ENCODE data around the gene MINDY4. TPM values are rescaled to one million over a fixed set of nuclear protein-coding genes. Genes with fewer than 3 reads are reported as not detected.

Gene MINDY4
- total RNA-seq = 1 to 10 TPM; 1.6 to 1.8 TPM
- total RNA-seq = 0.53 to 0.70 reads per million in 2 donors

GRCh38 chr7:30771174-30771879, at the start of gene MINDY4:
MINDY4 (plus strand) TSS chr7:30771417; CDS start chr7:30771494, 77 bp downstream.
- peaks cover 5% of the 10 kb centered on the region for H3K4me1 Mint-ChIP-seq
- peak within 1 kb of the TSS; percentile 79 for H3K27ac Mint-ChIP-seq
- H3K4me3 Mint-ChIP-seq = peak within 1 kb of the TSS; percentile 94
- ATAC-seq (peak; percentile 93), DNase-seq (peak; percentile 45 to 46 (median 46))
- no peaks in the 10 kb centered on the region for H3K9me3 ChIP-seq (ENCODE audit: control insufficient read depth, low read length, poor library complexity, severe bottlenecking)
- H3K27me3 Mint-ChIP-seq = peaks cover 7% of the 10 kb centered on the region
- no peaks in the 10 kb centered on the region for H3K36me3 Mint-ChIP-seq (ENCODE audit: low read depth)

GRCh38 chr7:30722187-30722586, 49.0 kb upstream of the MINDY4 start:
- ATAC-seq = no peak
- Mint-ChIP-seq H3K36me3 (ENCODE audit: low read depth) (peaks cover 5% of the 10 kb centered on the region), H3K27me3 (no peaks in the 10 kb centered on the region), H3K27ac (no peak overlapping the region), H3K4me1 (peaks cover 12% of the 10 kb centered on the region), H3K4me3 (no peak overlapping the region)
- no peaks in the 10 kb centered on the region for H3K9me3 ChIP-seq (ENCODE audit: control insufficient read depth, low read length, poor library complexity, severe bottlenecking)
- no peak for DNase-seq

GRCh38 chr7:30722671-30723070, 48.5 kb upstream of the MINDY4 start:
- H3K4me1 Mint-ChIP-seq = peaks cover 13% of the 10 kb centered on the region
- no peak overlapping the region for H3K4me3 Mint-ChIP-seq
- ATAC-seq = no peak
- H3K9me3 ChIP-seq (ENCODE audit: control insufficient read depth, low read length, poor library complexity, severe bottlenecking) = no peaks in the 10 kb centered on the region
- peaks cover 4% of the 10 kb centered on the region for H3K36me3 Mint-ChIP-seq (ENCODE audit: low read depth)
- DNase-seq = no peak
- no peaks in the 10 kb centered on the region for H3K27me3 Mint-ChIP-seq
- no peak overlapping the region for H3K27ac Mint-ChIP-seq

- ATAC-seq (no peak), DNase-seq (no peak)
- H3K27ac Mint-ChIP-seq = no peak overlapping the region
- H3K4me1 Mint-ChIP-seq = peaks cover 22% of the 10 kb centered on the region
- no peaks in the 10 kb centered on the region for H3K9me3 ChIP-seq (ENCODE audit: control insufficient read depth, low read length, poor library complexity, severe bottlenecking)
- H3K27me3 Mint-ChIP-seq = no peaks in the 10 kb centered on the region
- no peak overlapping the region for H3K4me3 Mint-ChIP-seq
- peaks cover 2% of the 10 kb centered on the region for H3K36me3 Mint-ChIP-seq (ENCODE audit: low read depth)
Observed at GRCh38 chr7:30723776-30724175, 47.4 kb upstream of the MINDY4 start.

- no peaks in the 10 kb centered on the region for H3K9me3 ChIP-seq (ENCODE audit: control insufficient read depth, low read length, poor library complexity, severe bottlenecking)
- H3K4me3 Mint-ChIP-seq = peak overlapping the region; percentile 89
- ATAC-seq (peak; percentile 28), DNase-seq (no peak)
- H3K36me3 Mint-ChIP-seq (ENCODE audit: low read depth) = no peaks in the 10 kb centered on the region
- H3K27me3 Mint-ChIP-seq = no peaks in the 10 kb centered on the region
- H3K4me1 Mint-ChIP-seq = peaks cover 27% of the 10 kb centered on the region
- H3K27ac Mint-ChIP-seq = peak overlapping the region; percentile 90
Observed at GRCh38 chr7:30726296-30727006, 44.8 kb upstream of the MINDY4 start.

- H3K4me1 Mint-ChIP-seq = peaks cover 32% of the 10 kb centered on the region
- peak overlapping the region; percentile 90 for H3K27ac Mint-ChIP-seq
- peak overlapping the region; percentile 89 for H3K4me3 Mint-ChIP-seq
- peak; percentile 93 for ATAC-seq
- no peaks in the 10 kb centered on the region for H3K9me3 ChIP-seq (ENCODE audit: control insufficient read depth, low read length, poor library complexity, severe bottlenecking)
- H3K36me3 Mint-ChIP-seq (ENCODE audit: low read depth) = no peaks in the 10 kb centered on the region
- no peaks in the 10 kb centered on the region for H3K27me3 Mint-ChIP-seq
- DNase-seq = peak in 2 of 3 donors; percentile 17 to 18
Observed at GRCh38 chr7:30727061-30727945, 43.9 kb upstream of the MINDY4 start.

GRCh38 chr7:30728591-30729100, 42.6 kb upstream of the MINDY4 start:
- peaks cover 37% of the 10 kb centered on the region for H3K4me1 Mint-ChIP-seq
- H3K4me3 Mint-ChIP-seq = peak overlapping the region; percentile 36
- ATAC-seq = no peak

GRCh38 chr7:30729642-30730041, 41.6 kb upstream of the MINDY4 start:
- no peak overlapping the region for H3K4me3 Mint-ChIP-seq
- DNase-seq = no peak
- no peaks in the 10 kb centered on the region for H3K27me3 Mint-ChIP-seq
- H3K27ac Mint-ChIP-seq = no peak overlapping the region
- H3K4me1 Mint-ChIP-seq = peaks cover 44% of the 10 kb centered on the region
- no peaks in the 10 kb centered on the region for H3K9me3 ChIP-seq (ENCODE audit: control insufficient read depth, low read length, poor library complexity, severe bottlenecking)
- no peaks in the 10 kb centered on the region for H3K36me3 Mint-ChIP-seq (ENCODE audit: low read depth)
- no peak for ATAC-seq

More at GRCh38 chr7:30728591-30729100, 42.6 kb upstream of the MINDY4 start:
- H3K9me3 ChIP-seq (ENCODE audit: control insufficient read depth, low read length, poor library complexity, severe bottlenecking) = no peaks in the 10 kb centered on the region
- Mint-ChIP-seq H3K27me3 (no peaks in the 10 kb centered on the region), H3K27ac (peak overlapping the region; percentile 62), H3K36me3 (ENCODE audit: low read depth) (no peaks in the 10 kb centered on the region)
- no peak for DNase-seq

GRCh38 chr7:30730097-30730496, 41.1 kb upstream of the MINDY4 start:
- H3K4me1 Mint-ChIP-seq = peaks cover 44% of the 10 kb centered on the region
- H3K27me3 Mint-ChIP-seq = no peaks in the 10 kb centered on the region
- H3K9me3 ChIP-seq (ENCODE audit: control insufficient read depth, low read length, poor library complexity, severe bottlenecking) = no peaks in the 10 kb centered on the region
- no peak overlapping the region for H3K4me3 Mint-ChIP-seq
- ATAC-seq = no peak
- no peaks in the 10 kb centered on the region for H3K36me3 Mint-ChIP-seq (ENCODE audit: low read depth)
- no peak overlapping the region for H3K27ac Mint-ChIP-seq
- no peak for DNase-seq

- Mint-ChIP-seq H3K36me3 (ENCODE audit: low read depth) (no peaks in the 10 kb centered on the region), H3K27ac (no peak overlapping the region), H3K27me3 (no peaks in the 10 kb centered on the region), H3K4me3 (no peak overlapping the region), H3K4me1 (peaks cover 40% of the 10 kb centered on the region)
- DNase-seq (no peak), ATAC-seq (no peak)
- no peaks in the 10 kb centered on the region for H3K9me3 ChIP-seq (ENCODE audit: control insufficient read depth, low read length, poor library complexity, severe bottlenecking)
Observed at GRCh38 chr7:30730996-30731395, 40.2 kb upstream of the MINDY4 start.

GRCh38 chr7:30731581-30731980, 39.6 kb upstream of the MINDY4 start:
- Mint-ChIP-seq H3K4me3 (no peak overlapping the region), H3K36me3 (ENCODE audit: low read depth) (no peaks in the 10 kb centered on the region), H3K4me1 (peaks cover 36% of the 10 kb centered on the region), H3K27ac (no peak overlapping the region), H3K27me3 (no peaks in the 10 kb centered on the region)
- ATAC-seq (no peak), DNase-seq (no peak)
- no peaks in the 10 kb centered on the region for H3K9me3 ChIP-seq (ENCODE audit: control insufficient read depth, low read length, poor library complexity, severe bottlenecking)

- Mint-ChIP-seq H3K27me3 (no peaks in the 10 kb centered on the region), H3K36me3 (ENCODE audit: low read depth) (no peaks in the 10 kb centered on the region), H3K4me3 (no peak overlapping the region), H3K27ac (no peak overlapping the region), H3K4me1 (peaks cover 37% of the 10 kb centered on the region)
- no peaks in the 10 kb centered on the region for H3K9me3 ChIP-seq (ENCODE audit: control insufficient read depth, low read length, poor library complexity, severe bottlenecking)
- DNase-seq (no peak), ATAC-seq (no peak)
Observed at GRCh38 chr7:30732606-30733005, 38.6 kb upstream of the MINDY4 start.

- H3K27me3 Mint-ChIP-seq = no peaks in the 10 kb centered on the region
- no peak overlapping the region for H3K4me3 Mint-ChIP-seq
- no peaks in the 10 kb centered on the region for H3K36me3 Mint-ChIP-seq (ENCODE audit: low read depth)
- peaks cover 38% of the 10 kb centered on the region for H3K4me1 Mint-ChIP-seq
- ATAC-seq = no peak
- no peaks in the 10 kb centered on the region for H3K9me3 ChIP-seq (ENCODE audit: control insufficient read depth, low read length, poor library complexity, severe bottlenecking)
- DNase-seq = no peak
- H3K27ac Mint-ChIP-seq = no peak overlapping the region
Observed at GRCh38 chr7:30733216-30733615, 38.0 kb upstream of the MINDY4 start.
